HepG2 (cell line): ENCODE measurements around the gene P4HB. TPM values are rescaled to one million over a fixed set of nuclear protein-coding genes. Genes with fewer than 3 reads are reported as not detected.

Experiments
- AHDC1 ChIP-seq: sonication (generic); formaldehyde crosslinking; IDR thresholded peaks from 2 replicates; pipeline ENCODE4 v1.5.1; 2020; ENCODE audit warnings: mild to moderate bottlenecking, missing genetic modification reagents, borderline replicate concordance
- ATF6 ChIP-seq: sonication (generic); formaldehyde crosslinking; conservative IDR thresholded peaks from 2 replicates; pipeline ENCODE4 v1.4.0; 2020; ENCODE audit warnings: missing genetic modification reagents
- IRX3 ChIP-seq: sonication (generic); formaldehyde crosslinking; IDR thresholded peaks from 2 replicates; pipeline ENCODE4 v1.8.1; 2023; ENCODE audit warnings: mild to moderate bottlenecking, low read depth, missing genetic modification reagents, borderline replicate concordance
- MEIS2 ChIP-seq: sonication (generic); formaldehyde crosslinking; IDR thresholded peaks from 2 replicates; pipeline ENCODE4 v1.9.0; 2021; ENCODE audit warnings: mild to moderate bottlenecking, missing genetic modification reagents
- MNT ChIP-seq: fragments of 450-650 bp; IDR thresholded peaks from 2 replicates; pipeline ENCODE4 v1.6.1; 2016
- YEATS4 ChIP-seq: sonication (generic); formaldehyde crosslinking; IDR thresholded peaks from 2 replicates; pipeline ENCODE4 v1.4.0; 2020; ENCODE audit warnings: missing genetic modification reagents, borderline replicate concordance
- ZBED4 ChIP-seq: sonication (generic); formaldehyde crosslinking; IDR thresholded peaks from 2 replicates; pipeline ENCODE4 v1.4.0; 2020; ENCODE audit warnings: missing genetic modification reagents, borderline replicate concordance
- ZBTB14 ChIP-seq: sonication (generic); formaldehyde crosslinking; IDR thresholded peaks from 2 replicates; pipeline ENCODE4 v1.4.0; 2020; ENCODE audit warnings: missing genetic modification reagents
- ZBTB33 ChIP-seq: sonication (generic); formaldehyde crosslinking; IDR thresholded peaks from 2 replicates; pipeline ENCODE4 v1.4.0; 2020; ENCODE audit warnings: missing genetic modification reagents
- ZNF3 ChIP-seq: IDR thresholded peaks from 2 replicates; pipeline ENCODE4 v1.7.0; 2017; ENCODE audit warnings: inconsistent platforms
- ZNF33A ChIP-seq: sonication (generic); formaldehyde crosslinking; IDR thresholded peaks from 2 replicates; pipeline ENCODE4 v1.5.1; 2020; ENCODE audit warnings: missing genetic modification reagents, mild to moderate bottlenecking, moderate library complexity, borderline replicate concordance
- polyA plus RNA-seq, 8 experiments: library from polyadenylated mRNA; depleted of rRNA in 3 of 8; stranded (reverse) in 7 of 8; unstranded in 1 of 8; fragments of >200 nt; fragmentation: Illumina TruSeq in 4 of 8; extraction: Trizol in 4 of 8; gene quantifications; 2 replicates each; pipeline versions ENCODE4 v1.2.1 to v1.2.3, GENCODE V29; 2011 to 2016; ENCODE audit warnings: low read depth in 4 of 8, missing spikeins in 1 of 8, mixed read lengths in 1 of 8; ENCODE audit not compliant: insufficient read depth in 1 of 8
- total RNA-seq, 5 experiments: library from RNA; depleted of rRNA; stranded (reverse); fragments of >200 nt; fragmentation: Illumina TruSeq; extraction: Trizol; gene quantifications; 2 replicates each; pipeline ENCODE4 v1.2.3, GENCODE V29; 2016; ENCODE audit warnings: low read depth in 1 of 5

P4HB gene
- total and polyA plus RNA-seq, 2 of the 13 experiments (the other 11 are each of a cell fraction or from before 2014, with no cell fraction given), result 185 to 782 TPM

- TF ChIP-seq AHDC1, result no peak
- no peak for TF ChIP-seq ZBED4 (CRISPR knock-in tag)
- no peak for TF ChIP-seq ZBTB14 (CRISPR knock-in tag)
- TF ChIP-seq ZBTB33 (CRISPR knock-in tag), result peak; percentile 66; the same call in 1 of the 2 replicates
- TF ChIP-seq YEATS4, result no peak
- no peak for TF ChIP-seq ZNF33A (CRISPR knock-in tag)
- TF ChIP-seq MEIS2 (CRISPR knock-in tag), result no peak
- no peak for TF ChIP-seq IRX3 (CRISPR knock-in tag)
- TF ChIP-seq ATF6 (CRISPR knock-in tag), result no peak
- no peak for TF ChIP-seq ZNF3 (CRISPR knock-in tag)
- no peak for TF ChIP-seq MNT
Observed at GRCh38 chr17:81906476-81907218, 46.3 kb upstream of the P4HB start (continued).
